HG03060 (cell line): Measurements from ENCODE around the gene BTBD9.

Experiments used
- ATAC-seq: cut with Tn5 transposase; IDR thresholded peaks from one replicate; pipeline ENCODE4 v1.9.1; 2021; ENCODE audit warnings: low read depth, moderate number of reproducible peaks; ENCODE audit not compliant: unreplicated experiment

The BTBD9 gene

DNA sequence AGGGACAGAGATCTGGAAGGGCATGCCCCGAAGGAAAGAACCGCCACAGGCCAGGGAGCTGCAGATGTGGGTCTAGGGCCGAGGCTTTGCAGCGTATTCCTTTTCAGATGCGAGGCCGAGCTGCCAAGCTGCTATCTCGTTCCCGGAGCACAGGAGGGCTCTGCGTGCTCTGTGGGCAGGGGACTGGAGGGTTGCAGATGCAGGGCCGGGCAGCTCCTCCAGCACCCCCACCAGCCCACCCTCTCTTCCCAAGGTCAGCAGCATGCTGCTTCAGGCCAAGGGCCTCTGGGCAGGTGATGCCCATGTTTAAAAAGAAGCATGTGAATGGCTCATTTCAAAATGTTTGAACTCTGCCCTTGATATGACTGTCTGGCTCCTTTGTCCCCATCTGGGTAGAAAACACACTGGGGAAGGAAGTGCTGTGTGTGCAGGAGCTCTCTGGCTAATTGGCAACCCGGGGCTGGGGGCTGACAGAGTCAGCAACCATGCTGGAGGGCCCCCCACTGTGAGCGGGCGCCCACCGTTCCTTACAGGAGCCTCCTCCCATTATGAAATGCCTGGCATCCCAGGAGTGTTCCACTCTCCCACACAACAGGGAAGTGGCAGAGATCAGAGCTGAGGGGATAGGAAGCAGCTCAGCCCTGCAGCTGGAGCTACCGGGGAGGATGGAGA is 466.9 kb downstream of the BTBD9 start:
- ATAC-seq, result no peak

- ATAC-seq, result no peak
Observed at GRCh38 chr6:38171997-38172738, 467.6 kb downstream of the BTBD9 start.

- no peak for ATAC-seq
Observed at GRCh38 chr6:38170666-38171355, 468.9 kb downstream of the BTBD9 start.

GRCh38 chr6:38169977-38170526 is 469.7 kb downstream of the BTBD9 start:
- ATAC-seq, result no peak

GRCh38 chr6:38169221-38169976 is 470.3 kb downstream of the BTBD9 start:
- ATAC-seq, result no peak

GRCh38 chr6:38168699-38169098 is 471.0 kb downstream of the BTBD9 start:
- ATAC-seq, result no peak

GRCh38 chr6:38168126-38168525 is 471.6 kb downstream of the BTBD9 start:
- ATAC-seq, result no peak

GRCh38 chr6:38167598-38167997 is 472.1 kb downstream of the BTBD9 start:
- no peak for ATAC-seq

DNA sequence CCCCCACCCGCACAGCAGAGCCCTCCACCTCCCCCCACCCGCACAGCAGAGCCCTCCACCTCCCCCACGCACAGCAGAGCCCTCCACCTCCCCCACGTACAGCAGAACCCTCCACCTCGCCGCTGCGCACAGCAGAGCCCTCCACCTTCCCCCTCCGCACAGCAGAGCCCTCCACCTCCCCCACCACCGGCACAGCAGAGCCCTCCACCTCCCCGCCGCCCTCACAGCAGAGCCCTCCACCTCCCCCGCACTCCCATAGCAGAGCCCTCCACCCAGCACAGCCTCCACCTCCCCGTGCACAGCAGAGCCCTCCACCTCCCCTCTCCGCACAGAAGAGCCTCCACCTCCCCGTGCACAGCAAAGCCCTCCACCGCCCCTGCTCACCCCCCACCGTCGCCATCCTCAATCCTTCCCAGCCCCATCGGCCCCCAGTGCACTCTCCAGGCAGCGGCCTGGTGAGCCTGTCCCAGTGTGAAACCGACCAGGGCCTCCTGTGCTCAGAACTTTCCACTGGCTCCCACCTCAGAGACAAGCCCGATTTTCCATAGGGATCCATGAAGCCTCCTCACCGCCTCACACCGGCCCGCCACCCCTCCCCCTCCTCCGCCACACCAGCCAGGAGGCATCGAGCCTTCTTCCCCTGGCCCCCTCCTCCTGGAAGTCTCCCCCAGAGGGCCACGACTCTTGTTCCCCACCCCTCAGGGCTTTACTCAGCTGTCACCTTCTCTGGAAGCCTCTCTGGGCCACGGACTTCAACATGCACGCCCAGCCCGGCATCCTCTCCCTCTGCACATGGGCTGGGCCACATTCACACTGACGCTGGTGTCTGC is 473.1 kb downstream of the BTBD9 start:
- no peak for ATAC-seq

DNA sequence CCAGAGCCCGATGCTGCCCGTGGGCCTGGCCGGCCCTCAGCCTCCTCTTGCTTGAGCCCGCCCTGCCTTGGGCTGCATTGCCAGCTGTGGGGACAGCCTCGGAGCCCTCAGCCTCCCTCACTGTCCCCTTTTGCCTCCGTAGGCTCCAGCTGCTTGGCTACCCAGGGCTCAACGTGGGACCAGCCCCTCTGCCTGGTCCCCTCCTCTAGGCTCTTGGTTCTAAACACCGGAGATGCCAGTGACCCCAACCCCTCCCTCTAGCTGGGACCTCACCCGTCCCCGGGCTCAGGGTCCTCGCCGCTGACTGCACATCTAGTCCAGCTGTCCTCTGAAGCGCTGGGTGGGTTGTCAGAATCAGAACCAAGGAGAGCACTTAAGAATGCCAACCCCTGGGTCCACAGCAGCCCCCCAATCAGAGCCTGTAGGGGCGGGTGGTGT is 475.0 kb downstream of the BTBD9 start:
- no peak for ATAC-seq

GRCh38 chr6:38164131-38164481 is 475.6 kb downstream of the BTBD9 start:
- no peak for ATAC-seq

- no peak for ATAC-seq
Observed at GRCh38 chr6:38163186-38164130, 476.3 kb downstream of the BTBD9 start.

GRCh38 chr6:38162493-38163185 is 477.1 kb downstream of the BTBD9 start:
- no peak for ATAC-seq

DNA sequence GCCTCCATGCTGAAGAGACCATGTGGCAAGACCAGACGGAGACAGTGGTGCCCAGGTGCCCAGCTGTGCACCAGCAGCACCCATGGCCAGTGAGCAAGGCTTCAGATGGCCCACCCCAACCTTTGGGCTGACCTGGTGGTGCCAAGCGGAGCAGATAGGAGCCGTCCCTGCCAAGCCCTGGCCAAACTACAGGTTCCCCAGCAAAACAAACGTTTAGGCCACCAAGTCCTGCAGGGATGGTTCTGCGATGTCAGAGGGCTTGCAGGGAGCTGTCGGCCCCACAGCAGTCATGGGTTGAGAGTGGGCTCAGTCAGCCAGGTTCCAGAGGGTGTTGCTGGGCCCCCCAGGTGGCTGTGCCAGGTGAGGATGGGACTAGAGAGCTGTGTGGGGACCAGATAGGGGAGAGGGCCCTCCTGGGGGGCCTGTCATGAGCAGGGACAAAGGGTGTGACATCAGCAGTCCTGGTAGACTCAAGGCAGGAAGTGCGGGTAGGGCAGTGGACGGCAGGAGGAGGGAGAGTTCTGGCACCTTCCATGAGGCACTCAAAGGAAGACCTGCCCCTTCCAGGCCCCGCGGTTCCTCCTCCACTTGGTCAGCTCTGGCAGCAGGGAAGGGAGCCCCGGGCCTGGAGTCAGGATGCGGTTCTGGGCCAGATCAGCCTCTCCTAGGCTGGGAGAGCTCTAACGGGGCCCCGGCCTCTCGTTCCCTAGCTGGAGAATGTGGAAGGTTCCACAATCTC is 477.8 kb downstream of the BTBD9 start:
- ATAC-seq, result no peak

- ATAC-seq, result no peak
Observed at GRCh38 chr6:38161331-38161730, 478.4 kb downstream of the BTBD9 start.

- no peak for ATAC-seq
Observed at GRCh38 chr6:38160831-38161230, 478.9 kb downstream of the BTBD9 start.

- ATAC-seq, result no peak
Observed at GRCh38 chr6:38159596-38159995, 480.1 kb downstream of the BTBD9 start.
